ENCODE data around the gene PAM. TPM values are rescaled to one million over a fixed set of nuclear protein-coding genes. Genes with fewer than 3 reads are reported as not detected.

Gene PAM
- total RNA-seq, 6 experiments from 2014 or later, result 10.9 to 22.7 (median 16.8) TPM

GRCh38 chr5:102796498-102796897 is 41.4 kb downstream of the PAM start:
- Histone ChIP-seq H3K36me3 (no peaks in the 10 kb centered on the region), H3K27ac (peak overlapping the region in 2 of 3 donors; percentile 43 to 70), H3K27me3 (no peaks in the 10 kb centered on the region), H3K9me3 (no peaks in the 10 kb centered on the region), H3K4me1 (peaks cover 0 to 48% (median 5%) of the 10 kb centered on the region in 4 donors), H3K4me3 (peak overlapping the region in 2 of 3 donors; percentile 9 to 15)
- WGBS (ENCODE audit: insufficient coverage, low coverage, low lambda C conversion rate, missing lambda C conversion rate), result 19% methylated on average over 2 of the region's 2 CpGs
- DNase-seq (no peak), ATAC-seq (peak; percentile 9 to 38 (median 36))
- intact Hi-C loops (cut with DNase I), result no loop called here
- no peak for TF ChIP-seq POLR2A (IDR thresholded peaks at IDR 0.05)
- no peak for TF ChIP-seq CTCF (IDR thresholded peaks at IDR 0.05)

DNA sequence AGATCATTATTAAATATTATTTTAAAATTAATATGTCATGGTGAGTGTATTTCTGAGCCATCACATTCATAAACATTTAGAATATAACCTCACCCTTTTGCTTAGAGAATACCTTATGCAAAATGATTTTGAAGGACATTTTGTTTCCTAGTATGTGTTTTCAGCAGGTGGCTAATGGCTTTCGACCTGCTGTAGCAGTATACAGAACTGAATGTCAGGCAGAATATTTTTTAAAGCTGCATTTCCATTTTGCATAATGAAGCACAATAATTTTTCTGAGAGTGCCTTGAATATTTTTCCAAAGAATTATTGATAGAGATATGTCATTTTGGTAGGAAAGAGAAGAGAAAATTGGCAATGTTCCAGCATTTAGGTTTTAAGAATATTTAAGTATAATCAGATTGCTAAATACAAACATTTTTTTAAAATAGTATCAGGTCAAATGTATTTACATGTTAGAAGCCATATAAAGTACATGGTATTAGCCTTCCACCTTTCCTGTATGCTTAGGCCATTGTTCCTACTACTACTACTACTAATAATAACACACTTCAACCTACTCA is 42.3 kb downstream of the PAM start:
- TF ChIP-seq CTCF (IDR thresholded peaks at IDR 0.05) (no peak), POLR2A (IDR thresholded peaks at IDR 0.05) (no peak)
- ATAC-seq, result no peak
- DNase-seq, result no peak
- H3K4me1 ChIP-seq, result peaks cover 0 to 40% (median 5%) of the 10 kb centered on the region in 4 donors
- H3K9me3 ChIP-seq, result no peaks in the 10 kb centered on the region
- no peak overlapping the region for H3K4me3 ChIP-seq
- H3K27me3 ChIP-seq, result no peaks in the 10 kb centered on the region
- intact Hi-C loops (cut with DNase I), result no loop called here
- no peak overlapping the region for H3K27ac ChIP-seq
- 57% methylated on average over 1 of the region's 1 CpG for WGBS (ENCODE audit: insufficient coverage, low coverage, low lambda C conversion rate, missing lambda C conversion rate)
- no peaks in the 10 kb centered on the region for H3K36me3 ChIP-seq

GRCh38 chr5:102798104-102798785 is 43.1 kb downstream of the PAM start:
- H3K4me3 ChIP-seq, result no peak overlapping the region
- no peaks in the 10 kb centered on the region for H3K27me3 ChIP-seq
- no peak for TF ChIP-seq POLR2A (IDR thresholded peaks at IDR 0.05)
- no peak for TF ChIP-seq CTCF (IDR thresholded peaks at IDR 0.05)
- H3K27ac ChIP-seq, result no peak overlapping the region
- ATAC-seq, result no peak
- no peak for DNase-seq
- 93% methylated on average over 5 of the region's 5 CpGs for WGBS (ENCODE audit: insufficient coverage, low coverage, low lambda C conversion rate, missing lambda C conversion rate)
- intact Hi-C loops (cut with DNase I), result no loop called here
- H3K4me1 ChIP-seq, result peaks cover 0 to 37% (median 5%) of the 10 kb centered on the region in 4 donors
- no peaks in the 10 kb centered on the region for H3K9me3 ChIP-seq
- no peaks in the 10 kb centered on the region for H3K36me3 ChIP-seq

DNA sequence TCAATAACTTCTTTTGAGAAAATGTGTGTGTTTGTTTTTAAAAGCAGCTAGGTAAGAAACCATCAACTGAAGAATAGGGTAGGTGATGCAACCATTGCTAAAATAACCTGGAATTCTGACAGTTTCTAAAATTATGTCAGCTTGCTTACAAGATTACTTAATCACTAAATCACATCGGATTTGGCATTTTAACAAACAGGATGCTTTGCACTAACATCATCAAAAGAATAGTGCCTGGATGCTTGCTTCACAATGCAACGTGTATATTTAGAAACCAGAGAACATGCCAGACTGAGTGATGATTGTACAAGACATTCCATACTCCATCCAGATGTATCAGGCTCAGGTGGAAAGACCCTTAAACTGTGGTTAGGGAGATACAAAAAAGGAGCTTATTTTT is 43.9 kb downstream of the PAM start:
- no peaks in the 10 kb centered on the region for H3K36me3 ChIP-seq
- H3K27ac ChIP-seq, result no peak overlapping the region
- H3K9me3 ChIP-seq, result no peaks in the 10 kb centered on the region
- ATAC-seq, result peak in 1 of 4 donors; percentile 26
- intact Hi-C loops (cut with DNase I), result no loop called here
- no peak for DNase-seq
- H3K4me1 ChIP-seq, result peaks cover 0 to 37% (median 5%) of the 10 kb centered on the region in 4 donors
- H3K27me3 ChIP-seq, result no peaks in the 10 kb centered on the region
- TF ChIP-seq CTCF (IDR thresholded peaks at IDR 0.05) (no peak), POLR2A (IDR thresholded peaks at IDR 0.05) (no peak)
- no peak overlapping the region for H3K4me3 ChIP-seq
- 17% methylated on average over 2 of the region's 2 CpGs for WGBS (ENCODE audit: insufficient coverage, low coverage, low lambda C conversion rate, missing lambda C conversion rate)
